GM21825 (cell line): ENCODE results near the gene VSIG10L2.

ENCODE experiments used
- ATAC-seq: cut with Tn5 transposase; IDR thresholded peaks from one replicate; pipeline ENCODE4 v1.9.1; 2021; ENCODE audit warnings: mild to moderate bottlenecking, moderate library complexity; ENCODE audit not compliant: unreplicated experiment

The VSIG10L2 gene

DNA sequence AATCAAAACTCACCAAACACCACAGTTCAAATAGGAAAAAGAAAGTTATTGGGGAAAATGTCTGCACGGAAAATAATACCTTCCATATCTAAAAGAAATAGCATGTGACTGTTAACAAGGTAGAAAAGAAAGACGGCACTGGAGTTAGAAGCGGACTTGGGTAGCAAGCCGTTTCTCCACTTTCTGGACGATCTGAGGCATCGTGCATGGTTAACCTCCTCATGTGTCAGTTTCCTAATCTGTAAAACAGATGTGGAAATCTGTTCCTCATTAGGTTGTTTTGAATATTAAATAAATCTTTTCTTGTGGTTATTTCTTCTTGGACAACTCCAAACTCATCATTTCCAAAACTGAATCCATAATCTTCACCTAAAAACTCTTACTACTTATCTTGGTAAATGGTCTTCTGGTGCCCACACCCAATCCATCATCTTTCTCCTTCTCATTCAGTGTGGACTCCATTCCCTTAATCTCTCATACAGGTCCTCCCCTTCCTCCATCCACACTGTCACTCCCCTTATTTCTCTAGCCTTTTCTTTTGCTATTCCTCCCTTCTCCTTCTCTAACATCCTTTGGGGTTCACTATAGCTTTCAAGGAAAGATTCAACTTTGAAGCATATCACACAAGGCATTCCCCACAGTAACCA, 53.5 kb downstream of the VSIG10L2 start:
- ATAC-seq, result no peak

DNA sequence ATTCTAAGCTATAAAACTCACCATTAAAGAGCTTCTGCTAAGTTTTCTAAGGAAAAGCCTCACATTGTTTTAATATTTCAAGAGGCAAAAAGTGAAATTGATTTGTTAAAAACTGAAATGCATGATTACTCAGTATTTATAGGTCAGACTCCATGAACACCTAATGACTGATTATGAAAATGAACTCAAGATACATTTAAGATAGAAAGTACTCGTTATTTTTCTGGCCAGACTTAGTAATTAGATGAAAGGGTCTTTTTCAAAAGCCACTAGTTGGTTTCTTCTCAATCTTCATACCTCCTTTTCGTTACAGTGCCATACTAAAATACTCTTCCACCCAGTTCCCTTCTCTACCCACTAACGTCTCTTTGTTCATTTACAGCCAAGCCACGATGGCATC, 56.3 kb downstream of the VSIG10L2 start:
- no peak for ATAC-seq
